Ramos (cell line): ENCODE measurements around the gene TUBGCP3.

Source experiments
- in situ Hi-C: fragments of 300-500 bp; cut with MboI; formaldehyde crosslinking; loops from one replicate; pipeline ENCODE4 v1.14.3; 2022; ENCODE audit warnings: low sequenced_read_pairs; ENCODE audit not compliant: unreplicated experiment

TUBGCP3 gene, protein sequence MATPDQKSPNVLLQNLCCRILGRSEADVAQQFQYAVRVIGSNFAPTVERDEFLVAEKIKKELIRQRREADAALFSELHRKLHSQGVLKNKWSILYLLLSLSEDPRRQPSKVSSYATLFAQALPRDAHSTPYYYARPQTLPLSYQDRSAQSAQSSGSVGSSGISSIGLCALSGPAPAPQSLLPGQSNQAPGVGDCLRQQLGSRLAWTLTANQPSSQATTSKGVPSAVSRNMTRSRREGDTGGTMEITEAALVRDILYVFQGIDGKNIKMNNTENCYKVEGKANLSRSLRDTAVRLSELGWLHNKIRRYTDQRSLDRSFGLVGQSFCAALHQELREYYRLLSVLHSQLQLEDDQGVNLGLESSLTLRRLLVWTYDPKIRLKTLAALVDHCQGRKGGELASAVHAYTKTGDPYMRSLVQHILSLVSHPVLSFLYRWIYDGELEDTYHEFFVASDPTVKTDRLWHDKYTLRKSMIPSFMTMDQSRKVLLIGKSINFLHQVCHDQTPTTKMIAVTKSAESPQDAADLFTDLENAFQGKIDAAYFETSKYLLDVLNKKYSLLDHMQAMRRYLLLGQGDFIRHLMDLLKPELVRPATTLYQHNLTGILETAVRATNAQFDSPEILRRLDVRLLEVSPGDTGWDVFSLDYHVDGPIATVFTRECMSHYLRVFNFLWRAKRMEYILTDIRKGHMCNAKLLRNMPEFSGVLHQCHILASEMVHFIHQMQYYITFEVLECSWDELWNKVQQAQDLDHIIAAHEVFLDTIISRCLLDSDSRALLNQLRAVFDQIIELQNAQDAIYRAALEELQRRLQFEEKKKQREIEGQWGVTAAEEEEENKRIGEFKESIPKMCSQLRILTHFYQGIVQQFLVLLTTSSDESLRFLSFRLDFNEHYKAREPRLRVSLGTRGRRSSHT

GRCh38 chr13:112587764-112588489 is at the start of gene TUBGCP3:
TSS of gene TUBGCP3 (minus strand) at chr13:112588153. CDS start at chr13:112587980, 173 bp downstream.
- in situ Hi-C loops, result no loop called here

- in situ Hi-C loops, result loop anchor here (25.0 kb wide), 1 partner anchor 225 kb away; no protein-coding TSS in a partner anchor
Measured at GRCh38 chr13:112637017-112637801, 49.3 kb upstream of the TUBGCP3 start.

DNA sequence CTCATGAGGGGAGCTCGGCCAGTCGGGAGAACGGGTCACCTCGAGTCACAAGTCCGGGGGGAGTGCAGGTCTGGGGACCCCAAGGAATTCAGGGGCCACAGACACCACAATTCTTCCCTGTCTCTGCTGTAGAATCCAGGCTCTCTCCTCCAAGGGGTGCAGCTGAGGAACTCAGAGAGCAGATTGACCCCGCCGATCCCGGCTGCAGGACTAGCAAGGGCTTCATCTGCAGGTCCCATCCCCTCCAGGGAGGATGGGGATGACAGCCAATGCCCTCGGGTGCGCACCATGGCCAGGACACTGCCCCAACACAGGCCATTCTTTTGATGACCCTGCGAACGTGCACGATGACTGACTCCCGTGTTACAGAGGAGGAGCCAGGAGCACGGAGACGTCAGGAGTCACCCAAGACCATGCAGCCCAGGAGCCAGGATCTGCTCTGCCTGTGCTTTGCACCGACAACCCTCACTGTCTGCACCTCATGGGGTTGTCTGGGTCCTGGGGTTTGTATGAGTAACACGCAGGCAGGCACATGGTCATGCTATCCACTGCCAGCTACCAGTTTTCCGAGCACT is 48.5 kb upstream of the TUBGCP3 start:
- in situ Hi-C loops, result loop anchor here (25.0 kb wide), 1 partner anchor 226 kb away; no protein-coding TSS in a partner anchor

DNA sequence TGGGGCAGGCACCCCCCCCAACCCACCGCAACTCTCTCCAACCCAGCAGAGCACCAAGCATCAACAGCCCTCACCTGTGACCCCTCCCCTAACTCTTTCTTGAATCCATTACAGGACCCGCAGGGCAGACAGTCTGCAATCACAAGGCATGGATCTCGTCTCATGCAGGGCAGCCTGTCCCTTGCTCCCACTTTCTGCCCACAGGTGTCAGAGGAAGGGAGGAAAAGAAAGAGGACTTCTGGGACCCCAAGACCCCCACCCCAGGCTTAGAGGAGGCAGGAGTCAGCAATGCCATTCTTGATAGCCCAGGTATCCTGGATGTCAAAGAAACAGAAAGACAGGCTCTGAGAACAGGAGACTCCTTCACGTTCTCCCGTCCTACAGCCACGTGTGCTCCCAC is 47.4 kb upstream of the TUBGCP3 start:
- in situ Hi-C loops, result loop anchor here (25.0 kb wide), 1 partner anchor 227 kb away; no protein-coding TSS in a partner anchor

- in situ Hi-C loops, result loop anchor here (25.0 kb wide), 1 partner anchor 228 kb away; no protein-coding TSS in a partner anchor
Measured at GRCh38 chr13:112634102-112634501, 46.1 kb upstream of the TUBGCP3 start.

DNA sequence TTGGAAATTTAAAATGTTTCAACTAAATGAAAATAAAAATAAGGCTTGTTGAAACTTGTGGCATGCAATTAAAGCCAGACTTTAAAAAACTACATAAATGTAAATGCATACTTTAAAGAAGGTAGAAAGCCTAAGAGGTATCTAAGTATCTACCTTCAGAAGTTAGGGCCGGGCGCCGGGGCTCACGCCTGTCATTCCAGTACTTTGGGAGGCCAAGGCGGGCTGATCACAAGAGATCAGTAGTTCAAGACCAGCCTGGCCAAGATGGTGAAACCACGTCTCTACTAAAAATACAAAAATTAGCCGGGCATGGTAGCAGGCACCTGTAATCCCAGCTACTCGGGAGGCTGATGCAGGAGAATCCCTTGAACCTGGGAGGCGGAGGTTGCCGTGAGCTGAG is 42.3 kb upstream of the TUBGCP3 start:
- in situ Hi-C loops, result loop anchor here (25.0 kb wide), 1 partner anchor 232 kb away; no protein-coding TSS in a partner anchor

GRCh38 chr13:112629161-112629560 is 41.2 kb upstream of the TUBGCP3 start:
- in situ Hi-C loops, result loop anchor here (25.0 kb wide), 1 partner anchor 233 kb away; no protein-coding TSS in a partner anchor

DNA sequence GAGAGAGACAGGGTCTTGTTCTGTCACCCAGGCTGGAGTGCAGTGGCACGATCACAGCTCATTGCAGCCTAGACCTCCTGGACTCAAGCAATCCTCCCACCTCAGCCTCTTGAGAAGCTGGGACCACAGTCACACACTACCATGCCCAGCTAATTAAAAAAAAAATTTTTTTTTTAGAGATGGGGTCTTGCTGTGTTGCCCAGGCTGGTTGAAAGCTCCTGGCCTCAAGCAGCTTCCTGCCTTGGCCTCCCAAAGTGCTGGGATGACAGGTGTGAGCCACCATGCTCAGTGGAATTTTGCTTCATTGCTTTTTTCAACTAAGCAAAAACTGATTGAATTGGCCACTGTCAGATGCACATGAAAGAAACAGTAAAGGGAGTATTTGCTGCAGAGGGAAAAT is 39.7 kb upstream of the TUBGCP3 start:
- in situ Hi-C loops, result loop anchor here (25.0 kb wide), 1 partner anchor 235 kb away; no protein-coding TSS in a partner anchor

DNA sequence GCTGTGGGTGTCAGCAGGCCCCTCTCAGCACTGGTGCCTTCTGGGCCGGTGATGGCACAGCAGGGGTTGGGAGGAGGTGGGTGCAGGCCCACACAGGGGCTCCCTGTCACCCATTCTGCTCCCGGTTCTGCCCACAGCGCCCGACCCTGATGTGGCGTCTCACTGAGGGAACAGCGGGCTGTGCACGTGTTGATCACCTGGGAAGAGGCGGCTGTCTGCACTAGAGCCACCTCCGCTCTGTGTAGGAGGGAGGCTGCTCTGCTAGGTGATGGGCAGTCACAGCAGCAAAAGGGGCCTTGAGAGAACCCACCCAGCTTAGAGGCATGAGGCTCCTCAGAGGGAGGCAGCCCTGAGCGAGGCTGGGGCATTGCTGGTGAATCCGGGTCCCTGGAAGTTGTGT is 39.2 kb upstream of the TUBGCP3 start:
- in situ Hi-C loops, result loop anchor here (25.0 kb wide), 1 partner anchor 235 kb away; no protein-coding TSS in a partner anchor

DNA sequence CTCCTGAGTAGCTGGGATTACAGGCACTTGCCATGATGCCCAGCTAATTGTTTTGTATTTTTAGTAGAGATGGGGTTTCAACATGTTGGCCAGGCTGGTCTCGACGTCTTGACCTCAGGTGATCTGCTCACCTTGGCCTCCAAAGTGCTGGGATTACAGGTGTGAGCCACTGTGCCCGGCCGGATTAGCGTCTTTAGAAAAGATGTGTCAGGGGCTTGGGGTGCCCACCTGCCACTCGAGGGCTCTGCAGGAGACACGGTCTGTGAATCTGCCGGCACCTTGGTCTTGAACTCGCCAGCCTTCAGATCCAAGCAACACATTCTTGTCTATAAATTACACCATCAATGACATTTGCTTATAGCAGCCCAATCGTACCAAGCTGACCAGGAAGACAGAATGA is 38.8 kb upstream of the TUBGCP3 start:
- in situ Hi-C loops, result loop anchor here (25.0 kb wide), 1 partner anchor 236 kb away; no protein-coding TSS in a partner anchor

- in situ Hi-C loops, result loop anchor here (25.0 kb wide), 1 partner anchor 236 kb away; no protein-coding TSS in a partner anchor
Measured at GRCh38 chr13:112626124-112626523, 38.2 kb upstream of the TUBGCP3 start.

- in situ Hi-C loops, result loop anchor here (25.0 kb wide), 1 partner anchor 237 kb away; no protein-coding TSS in a partner anchor
Measured at GRCh38 chr13:112625698-112626097, 37.7 kb upstream of the TUBGCP3 start.

DNA sequence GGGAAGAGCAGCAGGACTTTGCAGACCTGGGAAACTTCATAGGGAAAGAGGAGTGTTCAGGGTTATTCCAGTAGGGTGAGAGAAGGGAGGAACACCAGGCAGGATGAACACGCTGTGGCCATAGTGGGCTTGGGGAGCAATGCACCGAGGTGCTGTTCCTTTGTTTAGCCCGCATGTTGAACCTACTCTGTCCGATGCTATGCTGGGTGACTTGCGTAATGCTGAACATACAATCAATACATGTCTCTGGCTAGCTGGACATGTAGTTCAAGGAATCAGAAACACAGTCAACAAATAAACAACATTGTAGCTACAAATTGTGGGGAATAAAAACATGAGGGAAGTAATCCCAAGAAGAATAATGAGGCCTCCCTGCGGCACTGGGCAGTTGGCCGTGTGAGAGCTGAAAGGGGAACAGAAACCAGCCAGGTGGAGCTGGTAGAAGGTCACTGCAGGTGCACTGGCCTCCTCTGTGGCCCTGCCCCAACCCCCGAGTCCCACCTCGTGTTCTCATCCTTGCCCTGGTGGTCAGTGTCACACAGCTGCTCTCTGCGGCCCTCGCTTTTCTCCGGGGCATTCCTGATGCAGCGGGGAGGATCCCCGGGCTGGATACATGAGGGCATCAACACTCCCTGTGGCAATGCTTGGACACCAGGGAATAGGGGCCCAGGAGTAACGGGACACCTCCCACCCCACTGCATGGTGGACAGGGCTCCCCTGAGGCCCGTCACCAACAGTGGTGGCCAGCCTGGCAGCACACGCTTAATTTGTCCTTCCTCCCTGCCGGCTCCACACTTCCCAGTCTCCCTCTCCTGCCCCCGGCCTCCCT is 36.9 kb upstream of the TUBGCP3 start:
- in situ Hi-C loops, result loop anchor here (25.0 kb wide), 1 partner anchor 237 kb away; no protein-coding TSS in a partner anchor

GRCh38 chr13:112624040-112624439 is 36.1 kb upstream of the TUBGCP3 start:
- in situ Hi-C loops, result no loop called here

- in situ Hi-C loops, result no loop called here
Measured at GRCh38 chr13:112623051-112623711, 35.2 kb upstream of the TUBGCP3 start.

DNA sequence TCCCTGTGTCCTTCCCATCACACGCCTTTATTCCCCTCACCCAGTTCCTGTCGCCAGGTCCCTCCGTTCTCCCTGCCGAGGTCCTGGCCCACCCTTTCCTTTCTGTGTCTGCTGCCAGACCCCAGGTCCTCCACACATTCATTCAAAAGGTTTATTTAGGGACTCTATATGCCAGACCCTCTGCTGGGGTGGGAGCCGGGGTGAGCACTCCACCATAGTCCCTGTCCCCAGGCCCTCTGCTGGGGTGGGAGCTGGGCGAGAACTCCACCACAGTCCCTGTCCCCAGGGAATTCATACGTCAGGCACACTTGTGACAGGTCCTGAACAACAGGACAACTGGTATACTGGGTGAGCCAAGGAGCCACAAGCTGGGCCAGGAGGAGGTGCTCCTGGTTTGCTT is 34.4 kb upstream of the TUBGCP3 start:
- in situ Hi-C loops, result no loop called here
